ENCODE data around the gene C12orf56.

DNA sequence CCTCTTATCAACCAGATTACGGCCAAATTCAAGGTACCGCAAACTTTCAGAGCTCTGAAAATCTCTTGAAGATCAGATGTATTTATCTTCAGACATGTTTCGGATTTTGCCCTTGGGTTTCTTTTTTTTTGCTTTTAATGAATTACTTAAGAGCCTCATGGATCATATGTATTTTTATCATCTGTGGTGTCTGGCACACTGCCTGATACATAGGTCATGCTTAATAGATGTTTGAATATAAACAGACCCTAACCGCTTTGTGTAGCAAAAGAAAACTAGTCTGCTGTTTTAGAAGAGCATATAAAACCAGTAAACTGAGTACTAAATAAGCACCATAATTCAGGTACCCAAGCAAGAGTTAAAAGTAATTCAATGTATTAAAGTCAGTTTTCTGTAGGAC, 41.2 kb upstream of the C12orf56 start:
- TF ChIP-seq, protein P1, sequence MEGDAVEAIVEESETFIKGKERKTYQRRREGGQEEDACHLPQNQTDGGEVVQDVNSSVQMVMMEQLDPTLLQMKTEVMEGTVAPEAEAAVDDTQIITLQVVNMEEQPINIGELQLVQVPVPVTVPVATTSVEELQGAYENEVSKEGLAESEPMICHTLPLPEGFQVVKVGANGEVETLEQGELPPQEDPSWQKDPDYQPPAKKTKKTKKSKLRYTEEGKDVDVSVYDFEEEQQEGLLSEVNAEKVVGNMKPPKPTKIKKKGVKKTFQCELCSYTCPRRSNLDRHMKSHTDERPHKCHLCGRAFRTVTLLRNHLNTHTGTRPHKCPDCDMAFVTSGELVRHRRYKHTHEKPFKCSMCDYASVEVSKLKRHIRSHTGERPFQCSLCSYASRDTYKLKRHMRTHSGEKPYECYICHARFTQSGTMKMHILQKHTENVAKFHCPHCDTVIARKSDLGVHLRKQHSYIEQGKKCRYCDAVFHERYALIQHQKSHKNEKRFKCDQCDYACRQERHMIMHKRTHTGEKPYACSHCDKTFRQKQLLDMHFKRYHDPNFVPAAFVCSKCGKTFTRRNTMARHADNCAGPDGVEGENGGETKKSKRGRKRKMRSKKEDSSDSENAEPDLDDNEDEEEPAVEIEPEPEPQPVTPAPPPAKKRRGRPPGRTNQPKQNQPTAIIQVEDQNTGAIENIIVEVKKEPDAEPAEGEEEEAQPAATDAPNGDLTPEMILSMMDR (IDR thresholded peaks at IDR 0.05): no peak
- TF ChIP-seq ZFX (IDR thresholded peaks at IDR 0.05; ENCODE audit: borderline replicate concordance): no peak

Data from 22Rv1 (cell line).